HG03060 (cell line): Measurements from ENCODE around the gene IFNAR2.
"Not testable (repeated sequence)": the region's sequence is repeated elsewhere in the genome, so short reads cannot be mapped to it uniquely, and the experiment has no call there.

ENCODE experiments used
- ATAC-seq: cut with Tn5 transposase; IDR thresholded peaks from one replicate; pipeline ENCODE4 v1.9.1; 2021; ENCODE audit warnings: low read depth, moderate number of reproducible peaks; ENCODE audit not compliant: unreplicated experiment

IFNAR2 gene

DNA sequence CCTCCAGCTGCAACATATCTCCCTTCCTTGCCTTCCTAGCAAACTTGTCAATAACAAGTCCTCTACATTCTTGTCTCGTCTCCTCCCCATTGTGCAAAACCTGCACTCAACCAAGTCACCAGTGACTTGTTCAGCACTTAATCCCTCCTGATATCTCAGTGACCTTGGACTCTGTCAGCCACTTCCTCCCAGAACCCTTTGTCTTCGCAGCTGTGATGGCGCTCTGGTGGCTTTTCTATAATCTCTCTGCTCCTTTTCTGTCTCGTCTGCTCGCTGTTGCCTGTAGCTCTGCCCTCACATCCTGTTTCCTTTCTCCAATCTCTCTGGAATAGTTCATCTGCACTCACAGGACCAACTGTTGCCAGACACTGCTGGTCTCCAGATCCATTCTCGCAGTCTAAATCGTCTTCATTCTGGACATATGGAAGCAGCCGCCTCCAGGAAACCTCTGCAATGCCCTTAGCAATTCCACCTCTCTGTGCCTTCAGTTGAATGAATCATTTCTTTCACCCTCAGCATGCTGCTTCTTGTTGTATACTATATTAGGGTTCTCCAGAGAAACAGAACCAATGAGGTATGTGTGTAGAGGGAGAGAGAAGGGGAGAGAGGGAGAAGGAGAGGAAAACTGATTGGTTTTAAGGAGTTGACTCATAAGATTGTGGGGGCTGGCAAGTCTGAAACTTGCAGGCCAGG is 17.4 kb upstream of the IFNAR2 start:
- no peak for ATAC-seq

DNA sequence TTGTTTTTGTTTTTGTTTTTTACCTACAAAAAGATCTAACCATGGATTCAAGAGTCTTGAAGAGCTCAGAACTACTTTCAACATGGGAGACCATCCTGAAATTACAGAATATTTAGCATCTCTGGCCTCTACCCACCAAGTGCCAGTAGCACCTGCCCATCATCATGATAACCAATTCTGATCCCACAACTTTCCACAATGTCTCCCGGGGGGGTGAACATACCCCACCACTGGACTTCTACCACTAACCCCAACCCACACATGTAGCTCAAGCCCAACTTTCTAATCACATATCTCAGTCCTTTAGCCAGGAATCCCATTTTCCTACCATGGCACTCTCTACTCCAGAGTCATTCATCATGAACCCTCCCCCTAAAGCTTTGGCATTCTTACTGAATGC is 15.7 kb upstream of the IFNAR2 start:
- ATAC-seq: no peak

- no peak for ATAC-seq
Measured at GRCh38 chr21:33217138-33217520, 12.6 kb upstream of the IFNAR2 start.

GRCh38 chr21:33219300-33219699 is 10.4 kb upstream of the IFNAR2 start:
- ATAC-seq: no peak

DNA sequence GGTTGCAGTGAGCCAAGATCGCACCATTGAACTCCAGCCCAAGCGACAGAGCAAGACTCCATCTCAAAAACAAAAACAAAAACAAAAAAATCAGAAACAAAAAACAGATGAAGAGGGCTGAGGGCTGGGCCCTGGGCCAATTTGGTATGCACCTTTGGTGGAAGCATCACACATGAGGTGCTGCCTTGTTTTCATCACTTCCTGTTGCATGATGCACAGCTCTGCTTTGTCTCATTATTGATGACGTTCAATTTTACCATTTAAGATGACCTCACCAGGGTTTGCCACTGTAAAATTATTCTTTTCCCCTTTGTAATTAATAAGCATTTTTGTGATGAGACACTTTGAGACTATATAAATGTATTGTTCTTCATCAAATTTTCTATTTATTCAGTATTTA is 9.8 kb upstream of the IFNAR2 start:
- no peak for ATAC-seq

DNA sequence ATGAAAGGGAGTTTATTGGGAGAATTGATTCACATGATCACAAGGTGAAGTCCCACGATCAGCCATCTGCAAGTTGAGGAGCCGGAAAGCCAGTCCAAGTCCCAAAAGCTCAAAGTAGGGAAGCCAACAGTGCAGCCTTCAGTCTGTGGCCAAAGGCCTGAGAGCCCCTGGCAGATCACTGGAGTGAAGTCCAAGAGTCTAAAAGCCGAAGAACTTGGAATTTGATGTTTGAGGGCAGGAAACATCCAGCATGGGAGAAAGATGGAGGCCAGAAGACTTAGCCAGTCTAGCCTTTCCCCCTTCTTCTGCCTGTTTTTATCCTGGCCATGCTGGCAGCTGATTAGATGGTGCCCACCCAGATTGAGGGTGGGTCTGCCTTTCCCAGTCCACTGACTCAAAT is 4.4 kb upstream of the IFNAR2 start:
- not testable (repeated sequence) for ATAC-seq

DNA sequence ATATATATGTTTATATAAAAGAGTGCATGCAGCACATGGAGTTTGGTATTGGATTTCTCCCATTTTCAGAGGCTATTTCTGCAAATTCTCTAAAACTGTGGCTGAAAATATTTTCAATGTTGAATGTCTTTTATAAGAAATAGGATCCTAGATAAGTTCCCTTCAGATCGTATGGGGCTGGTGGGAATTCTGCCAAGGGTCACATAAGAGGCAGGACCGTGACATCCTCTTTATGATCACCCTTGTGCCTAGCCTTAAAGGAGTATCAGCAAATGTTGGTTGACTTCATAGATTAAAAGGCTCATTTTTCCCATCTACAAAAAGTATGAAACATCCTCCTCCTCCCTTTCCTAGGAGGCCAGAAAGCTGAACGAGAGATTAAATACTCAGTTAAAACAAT is 1.3 kb upstream of the IFNAR2 start:
- ATAC-seq: no peak

DNA sequence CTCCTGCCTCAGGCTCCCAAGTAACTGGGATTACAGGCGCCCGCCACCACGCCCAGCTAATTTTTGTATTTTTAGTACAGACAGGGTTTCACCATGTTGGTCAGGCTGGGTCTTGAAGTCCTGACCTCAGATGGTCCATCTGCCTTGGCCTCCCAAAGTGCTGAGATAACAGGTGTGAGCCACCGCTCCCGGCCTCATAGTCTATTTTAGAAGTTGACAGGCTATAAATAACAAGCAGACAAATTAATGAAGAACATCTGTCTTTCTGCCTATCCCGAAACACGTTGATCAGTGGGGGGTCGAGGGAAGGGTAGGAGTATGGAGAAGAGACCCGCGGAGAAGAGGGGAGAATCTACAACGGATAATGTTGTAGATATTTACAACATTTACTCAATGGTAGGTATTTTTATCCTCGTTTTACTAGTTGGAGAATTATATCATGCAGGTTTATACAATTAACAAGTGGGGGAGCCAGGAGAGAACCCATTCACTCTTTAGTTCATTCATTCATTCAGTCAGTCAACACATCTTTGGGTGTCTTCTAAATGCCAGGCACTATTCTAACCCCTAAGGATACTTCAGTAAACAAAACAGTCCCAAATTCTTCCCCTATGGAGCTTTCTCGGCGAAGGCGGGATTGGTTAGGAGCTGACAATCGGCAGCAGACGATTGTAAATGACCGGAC is 497 bp upstream of the IFNAR2 start:
- ATAC-seq: no peak

DNA sequence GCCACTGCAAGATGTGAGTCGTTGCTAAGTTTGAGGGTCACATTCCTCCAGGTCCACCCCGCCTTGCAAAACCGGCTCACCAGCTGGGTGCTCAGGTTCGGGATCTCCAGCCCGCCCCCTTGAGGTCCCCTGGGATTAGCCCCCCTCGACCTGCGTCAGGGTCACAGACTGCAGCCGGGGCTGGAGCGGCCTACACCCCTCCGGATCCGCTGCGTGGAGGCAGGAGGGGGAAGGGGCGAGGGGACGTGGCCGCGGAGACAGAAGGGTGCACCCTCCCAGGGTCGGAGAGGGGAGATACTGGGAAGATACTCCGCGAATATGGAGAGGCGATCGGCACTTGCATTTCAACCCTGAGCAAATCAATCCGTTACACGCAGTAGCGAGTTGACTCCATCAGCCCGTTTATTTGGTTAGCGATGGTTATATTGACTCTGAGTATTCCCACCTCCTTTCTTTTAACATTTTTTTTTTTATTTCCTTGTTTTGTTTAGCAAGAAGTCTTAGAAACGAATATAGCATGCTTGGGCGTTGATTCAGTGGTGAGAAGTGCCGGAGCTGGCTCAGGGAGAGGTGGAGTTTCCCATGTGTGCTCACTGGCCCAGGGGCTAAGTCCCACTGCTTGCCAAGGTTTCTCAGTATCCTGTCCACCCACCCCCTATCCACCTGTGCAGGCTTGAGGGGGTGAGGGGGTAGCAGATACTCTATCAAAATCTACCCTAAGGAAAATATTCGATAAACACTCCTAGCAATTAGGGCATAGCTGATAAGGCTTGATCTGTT is 997 bp downstream of the IFNAR2 start:
- no peak for ATAC-seq

DNA sequence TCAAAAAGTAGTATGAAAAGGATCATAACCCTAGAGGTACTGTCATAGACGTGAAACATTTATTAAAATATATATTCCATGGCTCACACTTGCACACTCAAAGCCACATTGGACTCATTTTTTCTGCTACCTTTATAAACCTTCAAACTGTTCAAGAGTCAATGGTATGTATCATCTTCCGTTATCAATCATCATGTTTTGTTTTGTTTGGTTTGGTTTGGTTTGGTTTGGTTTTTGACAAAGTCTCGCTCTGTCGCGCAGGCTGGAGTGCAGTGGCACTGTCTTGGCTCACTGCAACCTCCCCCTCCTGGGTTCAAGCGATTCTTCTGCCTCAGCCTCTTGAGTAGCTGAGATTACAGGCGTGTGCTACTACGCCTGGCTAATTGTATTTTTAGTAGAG is 1.8 kb downstream of the IFNAR2 start:
- ATAC-seq: no peak

- no peak for ATAC-seq
Measured at GRCh38 chr21:33232291-33233034, 2.7 kb downstream of the IFNAR2 start.

GRCh38 chr21:33234635-33235520 is 5.1 kb downstream of the IFNAR2 start:
- no peak for ATAC-seq

DNA sequence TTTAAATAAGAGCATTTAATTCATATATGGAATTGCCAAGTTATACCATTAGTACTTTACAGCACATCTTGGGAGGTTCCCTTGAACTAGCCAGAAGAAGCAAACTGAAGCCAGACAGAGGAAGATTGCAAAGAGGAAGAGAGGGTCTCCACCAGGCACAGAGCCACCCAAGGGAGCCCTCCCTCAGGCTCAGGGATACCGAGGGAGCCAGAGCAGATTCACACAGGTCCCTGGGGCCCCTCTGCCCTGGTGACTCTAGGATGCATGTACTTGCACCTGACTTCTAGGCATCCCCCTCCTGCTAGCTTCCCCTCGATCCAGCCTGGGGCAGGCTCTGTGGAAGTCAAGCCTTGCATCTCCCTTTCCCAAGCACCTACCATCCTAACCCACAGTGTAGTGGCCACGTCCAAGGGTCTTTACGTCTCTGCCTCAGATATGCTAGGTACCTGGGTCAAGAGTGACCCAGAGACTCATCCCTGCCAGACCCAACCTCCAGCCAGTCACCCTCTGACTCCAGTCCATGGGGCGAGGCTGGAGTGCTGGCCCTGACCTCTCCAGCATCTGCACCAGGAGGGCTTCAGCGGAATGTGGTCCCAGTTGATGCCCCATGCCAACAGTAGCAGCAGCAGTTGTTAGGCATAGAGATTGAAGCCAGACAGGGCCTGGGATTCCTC is 6.4 kb downstream of the IFNAR2 start:
- ATAC-seq: no peak

GRCh38 chr21:33236766-33237165 is 7.0 kb downstream of the IFNAR2 start:
- no peak for ATAC-seq

- ATAC-seq: no peak
Measured at GRCh38 chr21:33237486-33237885, 7.7 kb downstream of the IFNAR2 start.

DNA sequence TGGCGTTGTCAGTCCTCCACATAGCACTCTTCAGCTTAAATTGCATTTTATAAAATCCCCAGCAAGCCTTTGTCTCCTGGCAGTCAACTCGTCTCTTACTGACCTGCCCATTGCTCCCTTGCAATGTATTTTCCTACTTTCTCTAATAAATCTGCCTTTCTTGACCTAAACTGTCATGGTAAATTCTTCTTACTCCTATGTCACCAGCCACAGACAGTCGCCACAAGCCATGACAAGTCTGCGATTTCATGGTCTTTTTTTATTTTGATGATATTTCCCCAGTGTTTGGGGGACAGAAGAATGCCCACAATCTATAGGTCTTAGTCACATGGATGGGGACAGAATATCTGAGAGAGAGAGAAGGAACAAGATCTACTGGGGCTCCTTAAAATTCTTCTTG is 8.4 kb downstream of the IFNAR2 start:
- ATAC-seq: no peak

- ATAC-seq: peak; percentile 68
Measured at GRCh38 chr21:33238565-33239255, 9.0 kb downstream of the IFNAR2 start.

DNA sequence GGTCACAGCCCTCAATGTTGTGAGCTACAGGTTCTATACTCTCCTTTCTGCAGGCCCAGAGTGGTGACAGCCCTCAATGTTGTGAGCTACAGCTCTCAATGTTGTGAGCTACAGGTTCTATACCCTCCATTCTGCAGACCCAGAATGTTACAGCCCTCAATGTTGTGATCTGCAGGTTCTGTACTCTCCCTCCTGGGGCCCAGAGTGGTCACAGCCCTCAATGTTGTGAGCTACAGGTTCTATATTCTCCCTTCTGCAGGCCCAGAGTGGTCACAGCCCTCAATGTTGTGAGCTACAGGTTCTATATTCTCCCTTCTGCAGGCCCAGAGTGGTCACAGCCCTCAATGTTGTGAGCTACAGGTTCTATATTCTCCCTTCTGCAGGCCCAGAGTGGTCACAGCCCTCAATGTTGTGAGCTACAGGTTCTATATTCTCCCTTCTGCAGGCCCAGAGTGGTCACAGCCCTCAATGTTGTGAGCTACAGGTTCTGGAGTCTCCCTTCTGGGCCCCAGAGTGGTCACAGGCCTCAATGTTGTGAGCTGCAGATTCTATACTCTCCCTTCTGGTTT is 9.9 kb downstream of the IFNAR2 start:
- ATAC-seq: not testable (repeated sequence)

DNA sequence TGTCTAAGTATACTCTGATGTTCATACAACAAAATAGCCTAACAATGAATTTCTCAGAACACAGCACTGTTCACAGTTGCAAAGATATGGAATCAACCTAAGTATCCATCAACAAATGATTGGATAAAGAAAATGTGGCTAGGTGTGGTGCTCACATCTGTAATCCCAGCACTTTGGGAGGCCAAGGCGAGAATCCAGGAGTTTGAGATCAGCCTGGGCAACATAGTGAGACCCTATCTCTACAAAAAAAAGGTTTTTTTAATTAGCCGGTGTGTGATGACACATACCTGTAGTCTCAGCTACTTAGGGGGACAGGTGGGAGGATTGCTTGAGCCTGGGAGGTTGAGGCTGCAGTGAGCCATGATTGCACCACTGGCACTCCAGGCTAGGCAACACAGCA is 10.7 kb downstream of the IFNAR2 start:
- ATAC-seq: no peak
